Measurements from ENCODE around the gene SCG2.

SCG2 gene, protein sequence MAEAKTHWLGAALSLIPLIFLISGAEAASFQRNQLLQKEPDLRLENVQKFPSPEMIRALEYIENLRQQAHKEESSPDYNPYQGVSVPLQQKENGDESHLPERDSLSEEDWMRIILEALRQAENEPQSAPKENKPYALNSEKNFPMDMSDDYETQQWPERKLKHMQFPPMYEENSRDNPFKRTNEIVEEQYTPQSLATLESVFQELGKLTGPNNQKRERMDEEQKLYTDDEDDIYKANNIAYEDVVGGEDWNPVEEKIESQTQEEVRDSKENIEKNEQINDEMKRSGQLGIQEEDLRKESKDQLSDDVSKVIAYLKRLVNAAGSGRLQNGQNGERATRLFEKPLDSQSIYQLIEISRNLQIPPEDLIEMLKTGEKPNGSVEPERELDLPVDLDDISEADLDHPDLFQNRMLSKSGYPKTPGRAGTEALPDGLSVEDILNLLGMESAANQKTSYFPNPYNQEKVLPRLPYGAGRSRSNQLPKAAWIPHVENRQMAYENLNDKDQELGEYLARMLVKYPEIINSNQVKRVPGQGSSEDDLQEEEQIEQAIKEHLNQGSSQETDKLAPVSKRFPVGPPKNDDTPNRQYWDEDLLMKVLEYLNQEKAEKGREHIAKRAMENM

DNA sequence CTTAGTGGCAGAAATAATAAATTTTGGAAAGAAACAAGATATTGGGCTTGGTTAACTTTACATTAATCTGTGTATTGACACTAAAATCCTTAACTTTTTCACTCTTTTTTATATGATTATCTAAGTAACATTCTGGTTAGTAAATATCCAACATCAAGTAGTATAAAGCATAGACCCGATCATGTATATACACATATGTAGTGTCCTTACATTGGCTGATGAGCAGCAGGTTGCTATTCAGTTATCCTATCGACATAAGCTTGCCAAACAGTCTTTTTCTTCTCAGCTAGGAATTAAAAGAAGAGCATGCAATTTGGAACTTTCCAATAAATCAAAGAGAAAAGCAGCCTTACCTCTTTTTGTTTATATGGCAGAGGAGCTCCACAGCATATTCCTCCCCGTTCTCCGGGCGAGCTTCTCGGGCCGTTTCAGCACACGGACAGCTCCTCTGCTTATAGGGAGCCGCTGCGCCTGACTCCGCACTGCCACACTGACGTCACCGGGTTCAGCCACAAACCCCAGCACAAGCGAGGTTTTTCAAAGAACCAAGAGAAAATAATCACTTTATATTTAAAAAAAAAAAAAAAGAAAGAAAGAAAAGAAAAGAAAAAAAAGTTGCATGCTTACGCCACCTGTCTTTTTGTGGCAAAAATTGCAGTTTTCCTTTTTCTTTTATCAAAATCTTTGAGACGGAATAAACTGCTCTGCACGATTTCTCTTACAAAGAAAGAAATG, at the start of gene SCG2:
Gene SCG2 (minus strand): TSS at position 430 of the 735 bp plus-strand sequence. CDS start 3,079 bp downstream, outside the sequence.
- H3K27ac ChIP-seq: peak within 1 kb of the TSS; percentile 32; the same call in 1 of the 2 replicates
- TF ChIP-seq, protein P1, sequence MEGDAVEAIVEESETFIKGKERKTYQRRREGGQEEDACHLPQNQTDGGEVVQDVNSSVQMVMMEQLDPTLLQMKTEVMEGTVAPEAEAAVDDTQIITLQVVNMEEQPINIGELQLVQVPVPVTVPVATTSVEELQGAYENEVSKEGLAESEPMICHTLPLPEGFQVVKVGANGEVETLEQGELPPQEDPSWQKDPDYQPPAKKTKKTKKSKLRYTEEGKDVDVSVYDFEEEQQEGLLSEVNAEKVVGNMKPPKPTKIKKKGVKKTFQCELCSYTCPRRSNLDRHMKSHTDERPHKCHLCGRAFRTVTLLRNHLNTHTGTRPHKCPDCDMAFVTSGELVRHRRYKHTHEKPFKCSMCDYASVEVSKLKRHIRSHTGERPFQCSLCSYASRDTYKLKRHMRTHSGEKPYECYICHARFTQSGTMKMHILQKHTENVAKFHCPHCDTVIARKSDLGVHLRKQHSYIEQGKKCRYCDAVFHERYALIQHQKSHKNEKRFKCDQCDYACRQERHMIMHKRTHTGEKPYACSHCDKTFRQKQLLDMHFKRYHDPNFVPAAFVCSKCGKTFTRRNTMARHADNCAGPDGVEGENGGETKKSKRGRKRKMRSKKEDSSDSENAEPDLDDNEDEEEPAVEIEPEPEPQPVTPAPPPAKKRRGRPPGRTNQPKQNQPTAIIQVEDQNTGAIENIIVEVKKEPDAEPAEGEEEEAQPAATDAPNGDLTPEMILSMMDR (conservative IDR thresholded peaks at IDR 0.05): peak; percentile 56

DNA sequence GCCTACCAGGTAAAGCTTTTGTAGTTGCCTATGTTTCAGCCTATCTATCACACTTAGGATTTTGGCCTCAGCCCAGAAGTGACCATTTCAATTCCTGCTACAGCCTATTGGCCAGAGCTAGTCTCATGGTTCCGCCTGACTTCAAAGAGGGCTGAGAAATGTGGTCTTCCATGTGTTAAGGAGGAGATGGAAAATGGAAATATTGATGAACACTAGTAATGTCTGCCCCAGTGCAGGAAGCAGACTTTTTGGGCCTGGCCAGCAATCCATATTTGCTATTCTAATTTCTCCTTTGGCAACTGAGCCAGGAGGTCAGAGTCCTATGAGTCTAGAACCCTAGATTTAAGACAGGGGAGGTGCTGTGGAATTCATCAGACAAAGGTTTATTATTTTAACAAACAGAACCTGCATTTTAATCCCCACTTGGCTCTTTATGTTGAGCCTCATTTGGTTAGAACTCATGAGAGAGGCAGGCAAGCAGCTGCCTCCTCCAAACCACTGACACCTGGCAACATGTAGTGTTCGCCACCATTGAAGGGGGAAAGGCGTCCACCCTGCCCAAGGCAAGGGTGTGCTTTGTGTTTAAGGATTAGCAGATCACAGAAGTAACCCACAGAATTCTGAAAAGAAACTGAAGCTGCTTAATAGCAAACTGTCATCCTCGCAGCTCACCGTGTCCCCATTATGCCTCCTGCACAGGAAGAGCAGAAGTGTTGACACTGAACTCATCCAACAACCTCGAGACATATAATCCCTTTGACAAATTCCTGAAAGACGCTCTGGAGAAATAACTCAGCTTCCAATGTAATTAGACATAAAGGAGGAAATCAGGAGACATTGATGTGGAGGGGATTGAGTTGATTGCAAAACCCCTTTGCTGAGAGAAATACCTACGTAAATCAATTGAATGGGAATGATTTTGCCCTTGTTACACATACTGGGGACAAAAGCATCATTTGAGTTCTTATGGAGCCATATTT, 47.7 kb upstream of the SCG2 start:
- H3K27ac ChIP-seq: no peak overlapping the region
- TF ChIP-seq, protein P1 (conservative IDR thresholded peaks at IDR 0.05): no peak

DNA sequence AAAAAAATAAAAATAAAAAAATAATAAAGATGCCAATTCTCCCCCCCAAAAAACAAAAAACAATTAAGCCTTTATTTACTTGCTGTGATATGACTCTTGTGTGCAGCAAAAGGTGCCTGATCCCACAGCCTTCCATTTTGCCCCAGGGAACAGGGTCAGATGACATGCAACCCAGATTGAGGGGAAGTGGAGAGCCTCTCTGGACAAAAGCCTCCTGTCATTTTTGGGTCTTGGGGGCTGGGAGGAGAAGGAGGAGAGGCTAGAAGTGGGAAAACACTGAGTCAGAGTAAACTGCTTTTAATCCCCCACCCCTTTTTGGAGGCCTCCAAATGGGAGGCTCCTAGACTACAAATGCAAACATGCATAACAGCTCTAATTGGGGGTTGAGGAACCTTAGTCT, 46.6 kb upstream of the SCG2 start:
- TF ChIP-seq, protein P1 (conservative IDR thresholded peaks at IDR 0.05): no peak
- H3K27ac ChIP-seq: no peak overlapping the region

DNA sequence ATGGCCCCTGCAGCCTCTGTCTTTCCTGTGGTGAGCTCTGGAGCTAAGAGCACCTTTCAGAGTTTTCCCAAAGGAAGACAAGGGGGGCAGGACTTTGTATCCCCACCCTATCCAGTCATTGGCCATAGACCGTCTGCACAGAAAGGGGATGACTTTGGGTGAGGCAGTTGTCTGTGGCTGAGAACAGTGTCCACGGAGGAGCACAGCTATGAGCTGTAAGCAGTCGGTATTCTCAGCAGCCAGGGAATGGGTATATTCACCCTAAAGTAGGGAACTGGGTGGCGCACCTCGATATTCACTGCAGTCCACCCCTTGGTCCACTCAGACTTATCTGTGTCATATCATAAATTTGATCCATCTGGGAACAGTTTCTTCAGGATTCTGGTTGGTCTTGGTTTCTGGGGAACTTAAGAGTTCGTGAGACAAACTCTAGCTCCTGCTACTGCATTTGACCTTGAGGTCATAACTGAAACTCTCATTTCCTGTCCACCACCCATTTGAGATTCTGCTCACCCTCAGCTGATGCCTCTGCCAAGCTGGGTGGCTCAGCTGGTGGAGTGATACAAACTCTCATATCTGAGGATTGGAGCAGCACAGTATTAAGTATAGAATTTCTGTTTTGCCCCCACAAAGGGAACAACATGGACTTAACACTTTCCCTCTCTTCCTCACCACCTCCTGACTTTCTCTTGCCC, 45.2 kb upstream of the SCG2 start:
- H3K27ac ChIP-seq: no peak overlapping the region
- TF ChIP-seq, protein P1 (conservative IDR thresholded peaks at IDR 0.05): no peak

DNA sequence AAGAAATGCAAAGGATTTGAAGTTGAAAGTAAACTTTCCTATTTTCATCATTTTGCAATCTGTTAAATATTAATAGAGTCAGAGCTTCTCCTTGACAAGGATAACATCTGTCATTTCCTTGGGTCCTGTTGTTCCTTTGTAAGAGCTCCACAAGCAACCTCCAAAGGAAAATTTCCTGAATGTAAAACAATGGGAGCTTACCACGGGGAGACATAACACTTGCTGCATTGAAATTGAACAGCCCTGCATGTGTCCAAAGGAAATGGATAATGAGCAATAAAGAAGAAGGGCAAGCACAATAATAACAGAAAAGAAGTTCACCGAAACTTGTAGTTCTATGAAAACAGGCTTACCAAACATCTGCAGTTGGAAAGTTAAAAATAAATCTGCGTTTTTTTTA, 42.0 kb upstream of the SCG2 start:
- TF ChIP-seq, protein P1 (conservative IDR thresholded peaks at IDR 0.05): no peak
- no peak overlapping the region for H3K27ac ChIP-seq

DNA sequence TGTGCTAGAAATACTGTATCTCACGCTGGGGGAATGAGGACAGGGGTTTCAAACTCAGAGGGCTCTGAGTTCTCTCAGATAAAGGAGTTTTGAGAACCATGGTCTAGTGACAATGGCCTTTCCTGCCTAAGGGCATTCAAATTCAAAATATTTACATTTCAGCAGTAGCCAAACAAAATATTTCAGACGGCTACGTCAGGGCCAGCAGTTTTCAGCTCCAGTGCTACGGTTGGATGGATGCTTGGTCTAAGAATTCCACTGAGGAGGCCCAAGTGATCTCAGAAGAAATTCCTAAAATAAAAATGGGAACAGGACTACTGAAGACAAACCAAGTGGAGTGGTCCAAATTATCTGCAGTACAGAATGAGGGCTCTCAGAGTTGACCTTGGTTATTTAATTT, 41.1 kb upstream of the SCG2 start:
- TF ChIP-seq, protein P1 (conservative IDR thresholded peaks at IDR 0.05): no peak
- no peak overlapping the region for H3K27ac ChIP-seq
